Measurements from ENCODE around the gene P2RY6. TPM values are rescaled to one million over a fixed set of nuclear protein-coding genes. Genes with fewer than 3 reads are reported as not detected.

P2RY6 gene
- total RNA-seq, 3 donors from 2014 or later, result 1.9 to 4.3 (median 2.8) TPM

DNA sequence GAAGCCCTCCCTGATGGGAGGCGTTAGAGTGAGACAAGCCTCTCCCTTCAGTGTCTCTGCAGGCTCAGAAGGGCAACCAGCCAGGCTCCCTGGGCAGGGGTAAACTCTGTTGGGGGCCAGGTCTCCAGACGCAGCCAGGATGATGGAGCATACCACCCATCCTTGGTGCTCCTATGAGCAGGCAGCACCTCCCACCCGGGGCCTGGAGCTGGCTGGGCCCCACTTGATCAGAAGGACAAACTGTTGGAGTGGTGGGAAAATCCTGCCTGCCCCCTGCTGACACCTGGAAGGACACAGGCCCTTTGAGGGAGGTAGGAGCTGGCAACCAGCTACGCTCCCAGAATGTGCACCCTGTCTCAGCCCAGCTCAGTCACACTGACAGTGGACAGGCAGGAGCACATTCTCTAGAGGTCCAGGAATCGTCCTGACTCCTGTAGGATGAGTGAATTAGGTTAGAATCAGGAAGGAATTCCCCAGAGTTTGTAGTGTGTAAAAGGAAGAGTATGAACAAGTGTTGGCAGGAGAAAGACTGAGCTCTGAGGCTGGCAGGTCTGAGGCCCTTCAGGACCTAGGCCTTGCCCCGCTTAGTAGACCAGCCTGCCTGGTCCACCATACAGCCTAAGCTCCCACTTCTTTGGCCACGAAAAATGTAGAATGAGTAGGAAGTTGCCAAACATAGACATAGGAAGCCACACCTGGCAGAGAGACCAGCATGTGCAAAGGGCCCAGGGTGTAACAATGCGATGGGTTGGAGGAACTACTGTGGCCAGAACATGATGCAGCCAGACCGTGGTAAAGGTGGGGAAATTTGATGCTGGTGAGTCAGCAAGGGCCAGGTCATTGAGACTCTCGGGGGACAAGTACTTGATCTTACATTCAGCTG lies 55.0 kb downstream of the P2RY6 start:
- no peak for TF ChIP-seq CTCF (IDR thresholded peaks at IDR 0.05)

GRCh38 chr11:73327812-73328364 lies 55.8 kb downstream of the P2RY6 start:
- no peak for ATAC-seq
- no peaks in the 10 kb centered on the region for H3K36me3 ChIP-seq (ENCODE audit: low read depth)
- H3K9me3 ChIP-seq, result no peaks in the 10 kb centered on the region
- intact Hi-C loops (cut with DNase I, micrococcal nuclease), result no loop called here
- no peak overlapping the region for H3K4me3 ChIP-seq
- H3K4me1 ChIP-seq (ENCODE audit: low read depth), result peaks cover 15% of the 10 kb centered on the region
- DNase-seq, result no peak
- no peak for TF ChIP-seq CTCF (IDR thresholded peaks at IDR 0.05)

More for the DNA sequence above, 55.0 kb downstream of the P2RY6 start:
- DNase-seq (no peak), ATAC-seq (peak; percentile 11)
- Histone ChIP-seq H3K36me3 (ENCODE audit: low read depth) (no peaks in the 10 kb centered on the region), H3K4me3 (no peak overlapping the region), H3K9me3 (no peaks in the 10 kb centered on the region), H3K4me1 (ENCODE audit: low read depth) (peaks cover 15% of the 10 kb centered on the region)
- intact Hi-C loops (cut with DNase I, micrococcal nuclease), result no loop called here

- Histone ChIP-seq H3K4me3 (no peak overlapping the region), H3K9me3 (no peaks in the 10 kb centered on the region), H3K36me3 (ENCODE audit: low read depth) (no peaks in the 10 kb centered on the region), H3K4me1 (ENCODE audit: low read depth) (peaks cover 4% of the 10 kb centered on the region)
- intact Hi-C loops (cut with DNase I, micrococcal nuclease), result no loop called here
- DNase-seq, result no peak
- ATAC-seq, result no peak
- TF ChIP-seq CTCF (IDR thresholded peaks at IDR 0.05), result no peak
Measured at GRCh38 chr11:73330569-73331093, 58.5 kb downstream of the P2RY6 start.

DNA sequence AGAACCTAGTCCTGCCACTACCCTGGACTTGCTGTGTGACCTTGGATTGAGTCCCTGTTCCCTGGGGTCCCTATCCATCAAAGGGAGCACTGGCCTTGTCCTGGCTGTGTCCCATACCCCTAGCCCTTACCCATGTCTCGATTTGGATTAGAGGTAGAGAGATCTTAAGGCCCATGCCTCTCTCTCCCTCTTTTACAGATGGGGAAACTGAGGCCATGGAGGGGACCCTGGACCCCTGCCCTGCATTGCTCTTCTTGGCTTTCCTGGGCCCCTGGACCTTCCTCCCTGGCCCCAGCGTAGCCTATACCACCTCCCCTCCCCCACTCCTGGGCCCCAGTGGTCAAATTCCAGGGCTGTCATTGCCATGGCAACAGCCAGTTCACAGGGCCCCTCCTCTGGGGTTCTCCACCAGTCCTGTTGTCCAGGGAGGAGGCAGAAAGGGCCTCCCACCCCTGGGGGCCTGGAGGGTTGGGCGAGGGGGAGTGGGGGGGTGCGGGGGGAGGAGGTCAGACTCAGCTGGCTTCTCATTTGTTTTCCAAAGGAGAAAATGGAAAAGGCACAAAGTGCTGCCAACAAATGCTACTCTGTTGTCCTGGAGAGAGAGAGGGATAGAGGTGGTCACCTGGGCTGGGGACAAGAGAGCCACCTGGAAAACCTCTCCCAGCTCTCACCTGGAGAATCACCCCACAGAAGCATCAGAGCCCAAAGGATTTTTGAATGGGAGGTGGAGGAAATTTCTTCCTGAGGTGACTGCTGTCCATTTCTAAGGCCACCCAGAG lies 59.2 kb downstream of the P2RY6 start:
- intact Hi-C loops (cut with DNase I, micrococcal nuclease), result no loop called here
- H3K4me1 ChIP-seq (ENCODE audit: low read depth), result peaks cover 4% of the 10 kb centered on the region
- no peak for TF ChIP-seq CTCF (IDR thresholded peaks at IDR 0.05)
- H3K9me3 ChIP-seq, result no peaks in the 10 kb centered on the region
- no peaks in the 10 kb centered on the region for H3K36me3 ChIP-seq (ENCODE audit: low read depth)
- H3K4me3 ChIP-seq, result no peak overlapping the region
- ATAC-seq (no peak), DNase-seq (no peak)

GRCh38 chr11:73333173-73333572 lies 61.0 kb downstream of the P2RY6 start:
- ATAC-seq (no peak), DNase-seq (no peak)
- H3K4me1 ChIP-seq (ENCODE audit: low read depth), result peaks cover 4% of the 10 kb centered on the region
- TF ChIP-seq CTCF (IDR thresholded peaks at IDR 0.05), result no peak
- no peak overlapping the region for H3K4me3 ChIP-seq
- no peaks in the 10 kb centered on the region for H3K9me3 ChIP-seq
- intact Hi-C loops (cut with DNase I, micrococcal nuclease), result no loop called here
- no peaks in the 10 kb centered on the region for H3K36me3 ChIP-seq (ENCODE audit: low read depth)

Data from mucosa of descending colon (tissue), 3 donors.